ENCODE measurements around the gene MRS2.

GRCh38 chr6:24401458-24401857, 1.3 kb upstream of the MRS2 start:
- TF ChIP-seq CTCF (IDR thresholded peaks at IDR 0.05): no peak
- TF ChIP-seq POLR2A (IDR thresholded peaks at IDR 0.05): no peak

All from adrenal gland (tissue), 5 donors.